ENCODE data around the gene LRTM1. TPM values are rescaled to one million over a fixed set of nuclear protein-coding genes. Genes with fewer than 3 reads are reported as not detected.

LRTM1 gene
- total RNA-seq, 4 donors from 2014 or later, result not detected

- TF ChIP-seq CTCF (IDR thresholded peaks at IDR 0.05; ENCODE audit: low read depth), result no peak
These were observed 18.7 kb downstream of the LRTM1 start for GRCh38 chr3:54909191-54909590.

DNA sequence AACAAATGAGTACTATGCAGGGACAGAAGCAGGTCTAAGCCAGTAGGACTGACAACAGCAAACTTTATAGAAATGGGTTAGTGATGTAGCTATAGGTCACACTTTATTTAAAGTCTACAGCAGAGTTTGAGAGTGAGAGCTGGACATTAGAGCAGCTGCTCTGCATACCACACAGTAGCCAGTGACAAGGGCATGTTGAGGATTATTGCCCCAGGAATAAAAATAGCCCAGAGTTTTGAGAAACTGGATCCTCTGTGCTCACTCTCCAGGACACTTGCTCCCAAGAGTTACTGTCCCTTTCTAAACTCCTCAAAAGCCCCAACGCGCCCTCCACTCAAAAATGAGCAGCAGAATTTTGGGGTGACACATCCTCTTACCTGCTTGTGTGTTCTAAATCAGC lies 21.1 kb downstream of the LRTM1 start:
- no peak for TF ChIP-seq CTCF (IDR thresholded peaks at IDR 0.05; ENCODE audit: low read depth)

DNA sequence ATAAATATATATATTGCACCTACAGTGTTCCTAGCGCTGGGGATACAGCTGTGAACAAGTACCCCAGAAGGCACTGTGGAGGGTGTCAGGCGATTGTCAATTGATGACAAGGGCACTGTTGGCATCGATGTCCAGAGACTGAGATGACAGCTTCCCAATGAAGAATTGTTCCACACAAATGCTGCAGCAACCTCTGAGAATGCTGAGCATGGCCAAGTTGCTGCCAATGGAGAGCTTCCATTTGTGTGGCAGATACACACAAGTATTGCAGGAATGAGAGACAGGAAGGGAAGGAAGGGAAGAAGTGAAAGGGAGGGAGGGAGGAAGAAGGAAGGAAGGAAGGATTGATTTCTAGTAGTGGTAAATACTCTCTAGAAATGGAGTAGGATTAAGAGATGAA lies 21.9 kb downstream of the LRTM1 start:
- TF ChIP-seq CTCF (IDR thresholded peaks at IDR 0.05; ENCODE audit: low read depth), result no peak

DNA sequence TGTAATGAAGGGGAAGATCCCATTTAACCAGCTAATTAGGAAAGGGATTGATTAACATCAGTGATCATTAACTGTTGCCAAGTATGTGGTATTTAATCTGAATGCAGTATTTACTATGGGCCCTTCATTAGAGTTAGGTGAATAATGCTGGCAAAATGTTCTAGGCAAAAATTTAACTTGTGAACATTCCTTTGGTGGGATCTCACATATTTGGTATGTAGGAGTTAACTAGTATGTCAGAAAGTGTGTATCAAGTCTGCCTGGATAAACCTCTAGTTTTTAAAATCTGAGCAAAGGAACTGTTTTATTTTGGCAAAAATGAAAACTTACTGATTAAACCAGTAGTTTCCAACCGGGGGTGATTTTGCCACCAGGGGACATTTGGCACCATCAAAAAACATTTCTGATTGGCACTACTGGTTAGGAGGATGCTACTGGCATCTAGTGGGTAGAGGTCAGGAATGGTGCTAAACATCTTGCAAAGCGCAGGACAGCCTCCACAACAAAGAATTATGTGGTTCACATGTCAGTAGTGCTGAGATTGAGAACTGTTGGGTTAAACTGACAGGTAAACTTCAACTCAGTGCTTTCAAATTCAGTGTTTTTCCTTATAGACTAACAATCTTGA lies 22.5 kb downstream of the LRTM1 start:
- no peak for TF ChIP-seq CTCF (IDR thresholded peaks at IDR 0.05; ENCODE audit: low read depth)

GRCh38 chr3:54901906-54902685 lies 25.8 kb downstream of the LRTM1 start:
- no peak for TF ChIP-seq CTCF (IDR thresholded peaks at IDR 0.05; ENCODE audit: low read depth)

GRCh38 chr3:54900838-54901591 lies 26.8 kb downstream of the LRTM1 start:
- TF ChIP-seq CTCF (IDR thresholded peaks at IDR 0.05; ENCODE audit: low read depth), result no peak

DNA sequence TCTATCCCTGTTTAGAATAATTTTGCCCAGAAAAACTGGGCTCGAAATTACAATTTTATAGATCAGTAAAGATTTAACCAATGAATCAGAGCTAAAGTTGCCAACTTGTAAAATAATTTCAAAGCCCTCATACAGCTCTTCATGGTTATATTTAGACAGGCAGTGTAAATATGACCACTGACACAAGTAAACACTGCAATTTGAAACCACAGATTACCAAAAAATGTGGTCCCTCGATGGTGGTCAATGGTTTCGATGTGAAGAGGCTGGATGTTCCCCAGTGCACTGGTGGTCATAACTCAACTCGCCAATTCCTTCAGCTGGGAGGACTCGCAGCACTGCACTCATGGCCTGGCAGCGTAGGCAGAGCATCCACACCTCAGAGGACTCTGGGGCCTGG lies 28.6 kb downstream of the LRTM1 start:
- no peak for TF ChIP-seq CTCF (IDR thresholded peaks at IDR 0.05; ENCODE audit: low read depth)
